HEK293 (cell line): ENCODE data around the gene RNF11.

ENCODE experiments used
- CTCF ChIA-PET: fragments of 350-600 bp; formaldehyde crosslinking; extraction: SDS; loops from one replicate; lab custom pipeline; 2021; ENCODE audit warnings: antibody characterized with exemption; lab: Yijun Ruan, JAX
- POLR2A ChIA-PET: fragments of 300-600 bp; formaldehyde crosslinking; extraction: SDS; loops from one replicate; lab custom pipeline; 2020; ENCODE audit warnings: antibody characterized with exemption, inconsistent platforms; lab: Yijun Ruan, JAX
- H3K27ac ChIP-seq: fragments of 200-500 bp; sonication (Bioruptor generic); 2 replicates; pipeline ENCODE4 v1.5.1; 2014; ENCODE audit warnings: low read depth, low read length, control low read depth, inconsistent platforms; ENCODE audit errors: extremely low read depth
- H3K36me3 ChIP-seq, 2 experiments: fragments of 200-500 bp in 1 of 2; sonication (Bioruptor generic) in 1 of 2; 1 replicate in 1 of 2; 2 replicates in 1 of 2; pipeline ENCODE4 v1.5.1; 2014 to 2017; ENCODE audit warnings: inconsistent platforms in 2 of 2, low read length in 2 of 2; ENCODE audit not compliant: control insufficient read depth in 2 of 2, insufficient read depth in 1 of 2
- H3K4me1 ChIP-seq: fragments of 200-500 bp; sonication (Bioruptor generic); 2 replicates; pipeline ENCODE4 v1.5.1; 2014; ENCODE audit warnings: mild to moderate bottlenecking, low read length, inconsistent platforms; ENCODE audit not compliant: control insufficient read depth, insufficient read depth
- H3K4me3 ChIP-seq: 2 replicates; pipeline ENCODE4 v1.5.1; 2011; ENCODE audit warnings: low read depth, mild to moderate bottlenecking, control low read depth, low read length, moderate library complexity
- H3K9me3 ChIP-seq: fragments of 200-500 bp; sonication (Bioruptor generic); 2 replicates; pipeline ENCODE4 v1.5.1; 2014; ENCODE audit warnings: low read depth, low read length, inconsistent platforms; ENCODE audit not compliant: control insufficient read depth, insufficient read depth
- GLIS1 ChIP-seq: fragments of 450-650 bp; formaldehyde crosslinking; IDR thresholded peaks from 2 replicates; pipeline ENCODE4 v1.5.1; 2016; ENCODE audit warnings: missing biosample characterization, missing genetic modification characterization
- RBAK ChIP-seq: fragments of 450-650 bp; formaldehyde crosslinking; IDR thresholded peaks from 2 replicates; pipeline ENCODE4 v1.5.1; 2016; ENCODE audit warnings: missing biosample characterization, missing genetic modification characterization
- SCRT2 ChIP-seq: fragments of 450-650 bp; formaldehyde crosslinking; IDR thresholded peaks from 2 replicates; pipeline ENCODE4 v1.5.1; 2016; ENCODE audit warnings: missing biosample characterization, missing genetic modification characterization
- SP7 ChIP-seq: fragments of 450-650 bp; formaldehyde crosslinking; IDR thresholded peaks from 2 replicates; pipeline ENCODE4 v1.5.1; 2016; ENCODE audit warnings: missing biosample characterization, missing genetic modification characterization
- YY2 ChIP-seq: fragments of 450-650 bp; formaldehyde crosslinking; IDR thresholded peaks from 2 replicates; pipeline ENCODE4 v1.5.1; 2016; ENCODE audit warnings: missing biosample characterization, missing genetic modification characterization
- ZFHX2 ChIP-seq: fragments of 450-650 bp; formaldehyde crosslinking; conservative IDR thresholded peaks from 2 replicates; pipeline ENCODE4 v1.5.1; 2016; ENCODE audit warnings: missing biosample characterization, missing genetic modification characterization
- ZNF114 ChIP-seq: fragments of 450-650 bp; formaldehyde crosslinking; IDR thresholded peaks from 2 replicates; pipeline ENCODE4 v1.5.0; 2017; ENCODE audit warnings: missing biosample characterization, missing genetic modification characterization
- ZNF155 ChIP-seq: fragments of 450-650 bp; formaldehyde crosslinking; IDR thresholded peaks from 2 replicates; pipeline ENCODE4 v1.5.1; 2016; ENCODE audit warnings: missing biosample characterization, missing genetic modification characterization
- ZNF19 ChIP-seq: fragments of 450-650 bp; formaldehyde crosslinking; IDR thresholded peaks from 2 replicates; pipeline ENCODE4; 2016; ENCODE audit warnings: missing biosample characterization, missing genetic modification characterization, low read depth
- ZNF2 ChIP-seq: fragments of 450-650 bp; formaldehyde crosslinking; IDR thresholded peaks from 2 replicates; pipeline ENCODE4 v1.5.1; 2016; ENCODE audit warnings: missing biosample characterization, missing genetic modification characterization
- ZNF248 ChIP-seq: fragments of 450-650 bp; formaldehyde crosslinking; IDR thresholded peaks from 2 replicates; pipeline ENCODE4 v1.5.1; 2017; ENCODE audit warnings: missing biosample characterization, missing genetic modification characterization
- ZNF311 ChIP-seq: fragments of 450-650 bp; formaldehyde crosslinking; IDR thresholded peaks from 2 replicates; pipeline ENCODE4 v1.5.1; 2017; ENCODE audit warnings: missing biosample characterization, missing genetic modification characterization, borderline replicate concordance
- ZNF501 ChIP-seq: fragments of 450-650 bp; formaldehyde crosslinking; IDR thresholded peaks from 2 replicates; pipeline ENCODE4 v1.5.1; 2016; ENCODE audit warnings: missing biosample characterization, missing genetic modification characterization
- ZNF514 ChIP-seq: fragments of 450-650 bp; formaldehyde crosslinking; IDR thresholded peaks from 2 replicates; pipeline ENCODE4 v1.5.1; 2016; ENCODE audit warnings: missing biosample characterization, missing genetic modification characterization
- ZNF585B ChIP-seq: fragments of 450-650 bp; formaldehyde crosslinking; IDR thresholded peaks from 2 replicates; pipeline ENCODE4 v1.5.1; 2016; ENCODE audit warnings: missing biosample characterization, missing genetic modification characterization
- ZNF792 ChIP-seq: fragments of 450-650 bp; formaldehyde crosslinking; IDR thresholded peaks from 2 replicates; pipeline ENCODE4 v1.5.1; 2016; ENCODE audit warnings: missing biosample characterization, missing genetic modification characterization
- ZNF830 ChIP-seq: fragments of 450-650 bp; IDR thresholded peaks from 2 replicates; pipeline ENCODE4 v1.5.0; 2018; ENCODE audit warnings: missing biosample characterization, missing genetic modification characterization, low read depth, mild to moderate bottlenecking, moderate library complexity
- TF ChIP-seq, protein P1 (sequence below): fragments of 450-650 bp; formaldehyde crosslinking; IDR thresholded peaks from 2 replicates; pipeline ENCODE4 v1.5.1; 2016; ENCODE audit warnings: missing biosample characterization, missing genetic modification characterization, borderline replicate concordance
- TF ChIP-seq, protein P2 (sequence below): fragments of 450-650 bp; formaldehyde crosslinking; IDR thresholded peaks from 2 replicates; pipeline ENCODE4 v1.5.1; 2016; ENCODE audit warnings: missing biosample characterization, missing genetic modification characterization
- TF ChIP-seq, protein P3 (sequence below): fragments of 450-650 bp; formaldehyde crosslinking; IDR thresholded peaks from 2 replicates; pipeline ENCODE4 v1.5.1; 2016; ENCODE audit warnings: missing biosample characterization, missing genetic modification characterization, low read depth

RNF11 gene

DNA sequence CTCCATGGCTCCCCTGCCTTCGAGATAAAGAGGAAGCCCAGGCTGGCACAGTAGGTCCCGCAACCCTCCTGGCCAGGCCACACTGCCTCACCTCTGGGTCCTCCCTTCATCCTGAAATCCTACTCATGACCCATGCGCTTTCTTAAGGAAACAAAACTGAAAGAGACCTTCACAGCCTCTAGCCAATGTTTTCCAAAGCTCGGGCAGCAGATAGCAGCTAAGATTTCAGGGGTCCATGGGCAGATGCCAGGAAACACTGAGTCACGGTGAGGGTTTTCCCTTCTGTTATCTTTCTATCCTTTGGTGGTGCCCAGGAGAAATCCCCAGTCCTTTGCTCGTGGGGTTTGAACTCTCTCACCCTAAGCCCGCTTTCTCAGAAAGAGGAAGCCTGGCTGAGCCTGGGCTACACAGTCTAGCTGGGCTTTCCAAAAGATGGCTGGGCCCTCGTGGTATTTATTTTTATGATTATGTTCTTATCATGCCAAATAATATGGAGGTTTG is 67.7 kb downstream of the RNF11 start:
- CTCF ChIA-PET = interaction anchor here (0.6 kb wide), 1 partner anchor 62 kb away, joined by 5 read pairs; no protein-coding TSS in a partner anchor

DNA sequence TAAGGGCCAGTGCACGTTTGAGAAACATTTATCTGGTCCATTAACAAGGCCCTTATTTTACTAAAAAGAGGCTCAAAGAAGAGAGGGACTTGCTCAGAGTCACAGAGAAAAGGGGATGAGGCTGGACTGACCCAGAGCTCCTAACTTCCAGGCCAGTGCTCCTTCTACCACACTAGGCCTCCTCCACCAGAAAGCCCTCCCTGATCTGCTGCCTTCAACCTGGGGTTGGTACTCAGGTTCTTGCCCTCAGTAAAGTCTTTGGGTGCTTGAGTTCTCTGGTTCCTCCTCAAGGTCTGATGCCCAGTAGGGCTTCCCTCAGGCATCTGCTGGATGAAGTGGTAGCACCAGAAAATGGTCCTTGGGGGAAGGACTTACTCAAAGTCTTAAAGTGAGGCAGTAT is 68.3 kb downstream of the RNF11 start:
- Histone ChIP-seq H3K27ac (no peak overlapping the region), H3K36me3 (peaks cover 0 to 40% of the 10 kb centered on the region in 2 experiments; a peak in 1 of 3 replicates), H3K4me3 (no peak overlapping the region), H3K4me1 (no peaks in the 10 kb centered on the region), H3K9me3 (no peaks in the 10 kb centered on the region)
- no peak for TF ChIP-seq ZNF792 (tag by site-specific recombination)
- no peak for TF ChIP-seq YY2 (tag by site-specific recombination)
- ChIA-PET CTCF (interaction anchor here (0.9 kb wide), 1 partner anchor 8 kb away, joined by 3 read pairs; no protein-coding TSS in a partner anchor), POLR2A (interaction anchor here (1.3 kb wide), 1 partner anchor 13 kb away, joined by 3 read pairs; no protein-coding TSS in a partner anchor)

More for the DNA sequence above, 67.7 kb downstream of the RNF11 start:
- peaks cover 0 to 36% of the 10 kb centered on the region in 2 experiments; a peak in 1 of 3 replicates for H3K36me3 ChIP-seq
- no peak overlapping the region for H3K27ac ChIP-seq
- H3K4me1 ChIP-seq = no peaks in the 10 kb centered on the region
- H3K9me3 ChIP-seq = no peaks in the 10 kb centered on the region
- TF ChIP-seq GLIS1 (no peak), ZNF501 (no peak), ZNF114 (tag by site-specific recombination) (no peak), ZNF514 (no peak), ZNF585B (tag by site-specific recombination) (no peak), ZNF2 (tag by site-specific recombination) (no peak), SP7 (tag by site-specific recombination) (no peak), ZNF155 (no peak), ZNF311 (tag by site-specific recombination) (no peak), ZNF248 (tag by site-specific recombination) (no peak), RBAK (tag by site-specific recombination) (no peak), ZNF830 (tag by site-specific recombination) (no peak), ZFHX2 (tag by site-specific recombination) (no peak), SCRT2 (tag by site-specific recombination) (no peak), ZNF19 (tag by site-specific recombination) (no peak)
- TF ChIP-seq, protein P1, sequence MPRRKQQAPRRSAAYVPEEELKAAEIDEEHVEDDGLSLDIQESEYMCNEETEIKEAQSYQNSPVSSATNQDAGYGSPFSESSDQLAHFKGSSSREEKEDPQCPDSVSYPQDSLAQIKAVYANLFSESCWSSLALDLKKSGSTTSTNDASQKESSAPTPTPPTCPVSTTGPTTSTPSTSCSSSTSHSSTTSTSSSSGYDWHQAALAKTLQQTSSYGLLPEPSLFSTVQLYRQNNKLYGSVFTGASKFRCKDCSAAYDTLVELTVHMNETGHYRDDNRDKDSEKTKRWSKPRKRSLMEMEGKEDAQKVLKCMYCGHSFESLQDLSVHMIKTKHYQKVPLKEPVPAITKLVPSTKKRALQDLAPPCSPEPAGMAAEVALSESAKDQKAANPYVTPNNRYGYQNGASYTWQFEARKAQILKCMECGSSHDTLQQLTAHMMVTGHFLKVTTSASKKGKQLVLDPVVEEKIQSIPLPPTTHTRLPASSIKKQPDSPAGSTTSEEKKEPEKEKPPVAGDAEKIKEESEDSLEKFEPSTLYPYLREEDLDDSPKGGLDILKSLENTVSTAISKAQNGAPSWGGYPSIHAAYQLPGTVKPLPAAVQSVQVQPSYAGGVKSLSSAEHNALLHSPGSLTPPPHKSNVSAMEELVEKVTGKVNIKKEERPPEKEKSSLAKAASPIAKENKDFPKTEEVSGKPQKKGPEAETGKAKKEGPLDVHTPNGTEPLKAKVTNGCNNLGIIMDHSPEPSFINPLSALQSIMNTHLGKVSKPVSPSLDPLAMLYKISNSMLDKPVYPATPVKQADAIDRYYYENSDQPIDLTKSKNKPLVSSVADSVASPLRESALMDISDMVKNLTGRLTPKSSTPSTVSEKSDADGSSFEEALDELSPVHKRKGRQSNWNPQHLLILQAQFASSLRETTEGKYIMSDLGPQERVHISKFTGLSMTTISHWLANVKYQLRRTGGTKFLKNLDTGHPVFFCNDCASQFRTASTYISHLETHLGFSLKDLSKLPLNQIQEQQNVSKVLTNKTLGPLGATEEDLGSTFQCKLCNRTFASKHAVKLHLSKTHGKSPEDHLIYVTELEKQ = no peak
- TF ChIP-seq, protein P2, sequence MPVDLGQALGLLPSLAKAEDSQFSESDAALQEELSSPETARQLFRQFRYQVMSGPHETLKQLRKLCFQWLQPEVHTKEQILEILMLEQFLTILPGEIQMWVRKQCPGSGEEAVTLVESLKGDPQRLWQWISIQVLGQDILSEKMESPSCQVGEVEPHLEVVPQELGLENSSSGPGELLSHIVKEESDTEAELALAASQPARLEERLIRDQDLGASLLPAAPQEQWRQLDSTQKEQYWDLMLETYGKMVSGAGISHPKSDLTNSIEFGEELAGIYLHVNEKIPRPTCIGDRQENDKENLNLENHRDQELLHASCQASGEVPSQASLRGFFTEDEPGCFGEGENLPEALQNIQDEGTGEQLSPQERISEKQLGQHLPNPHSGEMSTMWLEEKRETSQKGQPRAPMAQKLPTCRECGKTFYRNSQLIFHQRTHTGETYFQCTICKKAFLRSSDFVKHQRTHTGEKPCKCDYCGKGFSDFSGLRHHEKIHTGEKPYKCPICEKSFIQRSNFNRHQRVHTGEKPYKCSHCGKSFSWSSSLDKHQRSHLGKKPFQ = no peak
- TF ChIP-seq, protein P3, sequence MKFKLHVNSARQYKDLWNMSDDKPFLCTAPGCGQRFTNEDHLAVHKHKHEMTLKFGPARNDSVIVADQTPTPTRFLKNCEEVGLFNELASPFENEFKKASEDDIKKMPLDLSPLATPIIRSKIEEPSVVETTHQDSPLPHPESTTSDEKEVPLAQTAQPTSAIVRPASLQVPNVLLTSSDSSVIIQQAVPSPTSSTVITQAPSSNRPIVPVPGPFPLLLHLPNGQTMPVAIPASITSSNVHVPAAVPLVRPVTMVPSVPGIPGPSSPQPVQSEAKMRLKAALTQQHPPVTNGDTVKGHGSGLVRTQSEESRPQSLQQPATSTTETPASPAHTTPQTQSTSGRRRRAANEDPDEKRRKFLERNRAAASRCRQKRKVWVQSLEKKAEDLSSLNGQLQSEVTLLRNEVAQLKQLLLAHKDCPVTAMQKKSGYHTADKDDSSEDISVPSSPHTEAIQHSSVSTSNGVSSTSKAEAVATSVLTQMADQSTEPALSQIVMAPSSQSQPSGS (tag by site-specific recombination) = no peak
- POLR2A ChIA-PET = no interaction called here
- H3K4me3 ChIP-seq = no peak overlapping the region
